ENCODE data around the gene MED16. TPM values are rescaled to one million over a fixed set of nuclear protein-coding genes. Genes with fewer than 3 reads are reported as not detected.
"Not testable (repeated sequence)": the region's sequence is repeated elsewhere in the genome, so short reads cannot be mapped to it uniquely, and the experiment has no call there.

The MED16 gene
- polyA plus RNA-seq, 3 donors = 38.8 to 41.4 (median 39.0) TPM

DNA sequence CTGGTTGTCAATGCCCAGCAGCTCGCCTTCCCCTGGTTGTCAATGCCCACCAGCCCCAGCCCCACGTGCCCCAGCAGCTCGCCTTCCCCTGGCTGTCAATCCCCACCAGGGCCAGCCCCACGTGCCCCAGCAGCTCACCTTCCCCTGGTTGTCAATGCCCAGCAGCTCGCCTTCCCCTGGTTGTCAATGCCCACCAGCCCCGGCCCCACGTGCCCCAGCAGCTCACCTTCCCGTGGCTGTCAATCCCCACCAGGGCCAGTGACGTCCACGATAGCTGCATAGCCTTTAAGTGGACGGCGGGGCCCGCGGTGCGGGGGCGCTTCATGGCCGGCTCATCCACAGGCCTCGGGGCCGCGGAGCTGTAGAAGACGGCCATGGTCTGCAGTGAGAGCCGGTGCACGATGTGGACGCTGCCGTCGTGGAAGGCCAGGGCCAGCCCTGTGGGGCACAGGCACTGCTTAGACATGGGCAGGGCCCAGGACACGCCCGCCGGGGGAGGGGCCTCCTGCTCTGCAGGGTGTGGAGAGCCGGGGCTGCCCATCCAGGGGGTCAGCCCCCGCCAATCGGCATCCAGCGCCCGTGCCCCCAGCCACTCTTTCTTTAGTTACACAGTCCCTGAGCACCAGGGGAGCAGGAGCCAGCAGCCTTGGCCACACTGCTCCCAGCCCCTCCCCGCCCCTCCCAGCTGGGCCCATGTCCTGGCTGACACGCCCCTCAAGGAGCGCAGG lies 13.1 kb downstream of the MED16 start:
- H3K27ac ChIP-seq (ENCODE audit: low read depth, low read length) = no peak overlapping the region
- 88 to 92% (median 90%) methylated on average over 36 to 37 of the region's 37 CpGs for WGBS, 3 donors

DNA sequence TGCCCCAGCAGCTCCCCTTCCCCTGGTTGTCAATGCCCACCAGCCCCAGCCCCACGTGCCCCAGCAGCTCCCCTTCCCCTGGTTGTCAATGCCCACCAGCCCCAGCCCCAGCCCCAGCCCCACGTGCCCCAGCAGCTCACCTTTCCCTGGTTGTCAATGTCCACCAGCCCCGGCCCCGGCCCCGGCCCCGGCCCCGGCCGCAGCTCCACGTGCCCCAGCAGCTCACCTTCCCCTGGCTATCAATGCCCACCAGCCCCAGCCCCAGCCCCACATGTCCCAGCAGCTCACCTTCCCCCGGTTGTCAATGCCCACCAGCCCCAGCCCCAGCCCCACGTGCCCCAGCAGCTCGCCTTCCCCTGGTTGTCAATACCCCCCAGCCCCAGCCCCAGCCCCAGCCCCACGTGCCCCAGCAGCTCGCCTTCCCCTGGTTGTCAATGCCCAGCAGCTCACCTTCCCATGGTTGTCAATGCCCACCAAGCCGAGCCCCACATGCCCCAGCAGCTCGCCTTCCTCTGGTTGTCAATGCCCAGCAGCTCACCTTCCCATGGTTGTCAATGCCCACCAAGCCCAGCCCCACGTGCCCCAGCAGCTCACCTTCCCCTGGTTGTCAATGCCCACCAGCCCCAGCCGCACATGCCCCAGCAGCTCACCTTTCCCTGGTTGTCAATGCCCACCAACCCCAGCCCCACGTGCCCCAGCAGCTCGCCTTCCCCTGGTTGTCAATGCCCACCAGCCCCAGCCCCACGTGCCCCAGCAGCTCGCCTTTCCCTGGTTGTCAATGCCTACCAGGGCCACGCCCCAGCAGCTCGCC lies 14.0 kb downstream of the MED16 start:
- 87 to 91% (median 89%) methylated on average over 24 of the region's 24 CpGs for WGBS, 3 donors
- H3K27ac ChIP-seq (ENCODE audit: low read depth, low read length) = not testable (repeated sequence)

DNA sequence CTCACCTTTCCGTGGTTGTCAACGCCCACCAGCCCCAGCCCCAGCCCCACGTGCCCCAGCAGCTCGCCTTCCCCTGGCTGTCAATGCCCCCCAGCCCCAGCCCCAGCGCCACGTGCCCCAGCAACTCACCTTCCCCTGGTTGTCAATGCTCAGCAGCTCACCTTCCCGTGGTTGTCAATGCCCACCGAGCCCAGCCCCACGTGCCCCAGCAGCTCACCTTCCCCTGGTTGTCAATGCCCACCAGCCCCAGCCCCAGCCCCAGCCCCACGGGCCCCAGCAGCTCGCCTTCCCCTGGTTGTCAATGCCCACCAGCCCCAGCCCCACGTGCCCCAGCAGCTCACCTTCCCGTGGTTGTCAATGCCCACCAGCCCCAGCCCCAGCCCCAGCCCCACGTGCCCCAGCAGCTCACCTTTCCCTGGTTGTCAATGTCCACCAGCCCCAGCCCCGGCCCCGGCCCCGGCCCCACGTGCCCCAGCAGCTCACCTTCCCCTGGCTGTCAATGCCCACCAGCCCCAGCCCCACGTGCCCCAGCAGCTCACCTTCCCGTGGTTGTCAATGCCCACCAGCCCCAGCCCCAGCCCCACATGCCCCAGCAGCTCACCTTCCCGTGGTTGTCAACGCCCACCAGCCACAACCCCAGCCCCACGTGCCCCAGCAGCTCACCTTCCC lies 14.9 kb downstream of the MED16 start:
- H3K27ac ChIP-seq (ENCODE audit: low read depth, low read length) = not testable (repeated sequence)
- WGBS, 3 donors = 84 to 93% (median 90%) methylated on average over 20 to 23 of the region's 23 CpGs

DNA sequence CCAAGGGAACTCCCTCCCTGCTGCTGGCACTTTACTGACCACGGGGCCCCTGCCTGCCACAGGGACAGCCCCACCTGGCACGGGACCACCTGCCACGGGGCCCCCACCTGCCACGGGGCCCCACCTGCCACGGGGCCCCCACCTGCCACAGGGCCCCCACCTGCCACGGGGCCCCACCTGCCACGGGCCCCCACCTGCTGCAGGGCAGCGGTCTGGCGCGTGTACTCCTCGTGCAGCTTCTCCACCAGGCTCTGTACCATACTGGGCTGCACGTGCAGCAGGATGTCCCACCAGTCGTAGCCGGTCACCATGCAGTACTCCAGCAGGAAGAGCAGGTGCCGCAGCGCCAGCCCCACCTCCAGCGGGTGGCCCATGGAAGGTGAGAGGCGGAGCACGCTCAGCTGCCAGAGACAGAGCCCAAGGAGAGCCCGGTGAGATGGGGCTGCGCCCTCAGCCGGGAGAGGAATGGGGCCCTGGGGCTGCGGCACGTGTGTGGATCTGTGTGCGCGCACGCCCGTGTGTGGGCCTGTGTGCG lies 16.1 kb downstream of the MED16 start:
- 88 to 93% (median 92%) methylated on average over 27 to 29 of the region's 29 CpGs for WGBS, 3 donors

DNA sequence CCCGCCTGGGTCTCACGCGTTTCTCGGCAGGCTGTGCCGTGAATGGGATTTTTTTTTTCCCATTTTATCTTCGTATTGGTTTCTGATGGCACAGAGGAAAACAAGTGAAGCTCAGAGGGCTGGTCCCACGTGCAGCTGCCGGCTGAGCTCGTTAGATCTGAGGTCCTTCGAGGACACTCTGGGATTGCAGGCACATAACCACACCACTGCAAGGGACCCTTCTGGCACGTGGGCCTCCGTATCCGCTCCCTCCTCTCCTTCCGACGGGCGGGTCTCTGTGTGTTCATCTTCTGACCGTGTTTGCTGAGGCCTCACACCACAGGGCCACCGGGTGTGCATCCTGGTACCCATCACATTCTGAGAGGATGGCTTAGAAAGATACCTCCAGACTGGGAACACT lies 16.9 kb downstream of the MED16 start:
- H3K27ac ChIP-seq (ENCODE audit: low read depth, low read length) = no peak overlapping the region
- WGBS, 3 donors = 83 to 86% (median 84%) methylated on average over 18 of the region's 18 CpGs

More for the DNA sequence above, 16.1 kb downstream of the MED16 start:
- no peak overlapping the region for H3K27ac ChIP-seq (ENCODE audit: low read depth, low read length)

- no peak overlapping the region for H3K27ac ChIP-seq (ENCODE audit: low read depth, low read length)
- WGBS, 3 donors = 89 to 94% (median 93%) methylated on average over 28 of the region's 28 CpGs
These were observed 17.6 kb downstream of the MED16 start for GRCh38 chr19:875265-875879.

DNA sequence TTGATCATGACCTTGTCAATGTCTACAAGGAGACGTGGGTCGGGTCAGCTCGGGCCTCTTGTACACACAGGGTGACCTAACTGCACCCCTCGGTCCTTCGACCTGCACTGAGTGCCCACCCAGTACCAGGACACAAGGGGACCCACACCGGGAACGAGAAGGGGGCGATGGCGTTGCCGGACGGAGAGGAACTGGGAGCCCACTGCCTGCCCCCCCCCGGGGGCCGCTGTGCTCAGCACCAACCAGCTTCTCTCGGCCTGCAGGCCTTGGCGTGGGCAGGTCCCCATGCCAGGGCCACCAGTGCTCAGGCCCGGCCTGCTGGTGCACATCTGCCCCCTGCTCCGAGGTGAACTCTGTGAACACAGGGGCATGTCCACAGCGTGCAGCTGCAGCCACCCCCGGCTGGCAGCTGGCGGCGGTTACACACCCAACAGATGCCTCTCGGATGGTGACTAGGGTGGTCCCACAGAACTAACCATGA lies 19.4 kb downstream of the MED16 start:
- H3K27ac ChIP-seq (ENCODE audit: low read depth, low read length) = no peak overlapping the region
- WGBS, 3 donors = 92 to 97% (median 93%) methylated on average over 22 of the region's 22 CpGs

GRCh38 chr19:873084-873483 lies 19.9 kb downstream of the MED16 start:
- WGBS, 3 donors = 86 to 97% (median 95%) methylated on average over 5 to 9 of the region's 13 CpGs
- no peak overlapping the region for H3K27ac ChIP-seq (ENCODE audit: low read depth, low read length)

DNA sequence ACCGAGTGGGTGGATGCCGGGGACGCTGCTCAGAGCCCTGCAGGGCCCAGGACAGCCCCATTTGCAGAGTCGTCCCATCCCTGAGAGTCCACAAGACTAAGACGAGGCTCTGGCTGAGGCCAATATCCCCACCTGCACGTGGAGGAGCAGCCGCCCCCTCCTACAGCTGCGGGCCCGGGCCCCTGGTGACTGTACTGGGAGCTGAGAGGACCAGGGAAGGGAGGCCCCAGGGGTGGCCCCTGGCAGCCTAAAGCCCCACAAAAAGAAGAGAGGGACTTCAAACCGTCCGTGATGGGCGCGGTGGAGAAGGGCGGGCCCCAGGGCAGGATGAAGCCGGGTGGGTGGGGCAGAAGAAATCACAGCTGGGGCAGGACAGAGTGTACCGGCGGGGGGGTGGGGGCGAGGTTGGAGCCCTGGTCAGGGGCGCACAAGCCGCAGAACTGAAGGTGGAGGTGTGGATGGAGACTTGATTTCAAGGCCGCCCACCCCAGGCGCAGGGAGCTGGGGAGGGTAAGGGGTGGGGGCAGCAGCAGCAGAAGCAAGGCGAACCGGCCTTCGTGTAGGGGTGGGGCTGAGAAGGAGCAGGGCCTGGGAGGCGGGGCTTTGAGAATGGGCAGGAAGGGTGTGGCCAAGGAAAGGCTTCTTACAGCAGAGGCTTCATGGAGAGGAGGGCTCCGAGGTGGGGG lies 20.6 kb downstream of the MED16 start:
- WGBS, 3 donors = 72 to 79% (median 74%) methylated on average over 26 to 27 of the region's 27 CpGs
- H3K27ac ChIP-seq (ENCODE audit: low read depth, low read length) = no peak overlapping the region

DNA sequence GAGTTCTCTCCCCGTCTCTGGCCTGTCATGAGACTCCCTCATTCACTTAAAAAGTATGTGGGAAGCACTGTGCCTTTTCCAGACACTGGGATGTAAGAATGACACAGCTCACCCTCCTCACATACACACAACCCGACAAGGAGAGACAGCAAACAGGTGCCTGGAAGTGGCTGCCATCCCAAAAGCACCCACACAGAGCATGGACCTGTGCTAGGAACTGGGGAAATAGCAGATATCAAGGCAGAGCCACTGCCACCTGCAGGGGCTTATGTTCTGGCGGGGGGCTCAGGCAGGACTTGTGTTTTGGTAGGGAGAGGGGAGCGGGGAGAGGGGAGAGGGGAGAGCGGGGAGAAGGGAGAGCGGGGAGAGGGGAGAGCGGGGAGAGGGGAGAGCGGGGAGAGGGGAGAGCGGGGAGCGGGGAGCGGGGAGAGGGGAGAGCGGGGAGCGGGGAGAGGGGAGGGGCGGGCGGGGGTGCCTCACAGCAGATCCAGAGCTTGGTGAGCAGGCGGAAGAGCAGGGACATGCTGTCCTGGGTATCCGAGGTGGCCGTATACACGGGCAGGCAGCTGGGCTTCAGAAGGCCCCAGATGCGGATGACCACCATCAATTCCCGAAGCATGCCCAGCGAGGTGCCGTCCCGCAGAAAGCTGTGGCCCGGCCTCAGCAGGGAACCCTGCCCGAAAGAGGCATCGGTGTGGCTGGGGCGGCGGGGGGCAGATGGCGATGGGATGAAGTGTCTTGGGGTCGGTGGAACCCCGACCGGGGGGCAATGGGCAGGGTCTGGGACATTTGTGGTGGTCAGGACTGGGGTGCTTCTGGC lies 21.3 kb downstream of the MED16 start:
- H3K27ac ChIP-seq (ENCODE audit: low read depth, low read length) = no peak overlapping the region
- WGBS, 3 donors = 86 to 95% (median 94%) methylated on average over 20 to 22 of the region's 33 CpGs

GRCh38 chr19:870963-871401 lies 22.0 kb downstream of the MED16 start:
- H3K27ac ChIP-seq (ENCODE audit: low read depth, low read length) = no peak overlapping the region
- WGBS, 3 donors = 82 to 89% (median 85%) methylated on average over 21 to 28 of the region's 28 CpGs

GRCh38 chr19:870314-870713 lies 22.7 kb downstream of the MED16 start:
- 93 to 94% (median 94%) methylated on average over 8 of the region's 8 CpGs for WGBS, 3 donors
- H3K27ac ChIP-seq (ENCODE audit: low read depth, low read length) = no peak overlapping the region

- 56 to 84% (median 66%) methylated on average over 29 of the region's 29 CpGs for WGBS, 3 donors
- no peak overlapping the region for H3K27ac ChIP-seq (ENCODE audit: low read depth, low read length)
These were observed 23.5 kb downstream of the MED16 start for GRCh38 chr19:869245-870177.

- H3K27ac ChIP-seq (ENCODE audit: low read depth, low read length) = no peak overlapping the region
- WGBS, 3 donors = 85 to 94% (median 92%) methylated on average over 30 to 34 of the region's 34 CpGs
These were observed 24.3 kb downstream of the MED16 start for GRCh38 chr19:868458-869244.

DNA sequence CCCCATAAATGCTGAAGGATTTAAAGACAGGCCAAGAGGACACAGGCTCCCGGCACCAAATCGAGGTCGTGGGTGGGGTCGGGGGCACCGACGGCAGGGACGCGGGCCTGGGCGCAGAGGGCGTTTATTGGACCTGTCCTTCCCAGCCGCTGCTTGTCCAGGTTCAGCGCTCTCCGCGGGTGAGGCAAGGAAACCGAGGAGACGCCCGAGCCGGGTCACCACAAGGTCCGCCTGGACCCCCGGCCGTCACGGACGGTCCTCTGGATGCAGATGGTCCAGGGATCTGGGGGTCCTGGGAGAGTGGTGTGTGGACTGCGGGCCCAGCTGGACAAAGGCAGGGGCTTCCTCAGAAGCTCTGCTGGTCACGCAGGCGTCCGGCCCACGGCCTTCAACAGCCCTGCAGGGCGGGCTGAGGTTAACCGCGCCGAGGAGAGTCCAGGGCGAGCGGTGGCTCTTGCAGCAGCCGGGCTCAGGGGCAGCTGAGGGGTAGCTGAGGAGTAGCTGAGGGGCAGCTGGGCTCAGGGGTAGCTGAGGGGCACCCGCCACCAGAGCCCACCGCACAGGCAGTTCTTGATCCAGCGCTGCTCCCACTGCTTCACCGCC lies 25.0 kb downstream of the MED16 start:
- 94 to 97% (median 95%) methylated on average over 38 to 39 of the region's 39 CpGs for WGBS, 3 donors

More for the DNA sequence above, 25.0 kb downstream of the MED16 start:
- no peak overlapping the region for H3K27ac ChIP-seq (ENCODE audit: low read depth, low read length)
